GM12878 (cell line): ENCODE data around the gene CD3E. TPM values are rescaled to one million over a fixed set of nuclear protein-coding genes. Genes with fewer than 3 reads are reported as not detected.

Experiments
- ATAC-seq: fragments of 200-7000 bp; cut with Tn5 transposase; 3 replicates; pipeline ENCODE4 v1.9.1; 2020; ENCODE audit warnings: mild to moderate bottlenecking, moderate library complexity
- BruUV-seq: library from RNA; stranded (reverse); fragments of 400-500 nt; replicated peaks from 2 replicates; lab custom pipeline; 2021; lab: Mats Ljungman, UMichigan
- CTCF ChIA-PET: fragments of 300-600 bp; sonication (Branson Sonifier 250); formaldehyde crosslinking; extraction: SDS; loops from one replicate; lab custom pipeline; 2021; ENCODE audit warnings: inconsistent platforms; lab: Yijun Ruan, JAX
- POLR2A ChIA-PET: fragments of 350-600 bp; formaldehyde crosslinking; extraction: SDS; loops from one replicate; lab custom pipeline; 2021; ENCODE audit warnings: inconsistent platforms; lab: Charles Lee
- RAD21 ChIA-PET: fragments of 300-600 bp; sonication (Branson Sonifier 250); formaldehyde crosslinking; loops from one replicate; lab custom pipeline; 2023; ENCODE audit warnings: antibody characterized with exemption; ENCODE audit not compliant: unreplicated experiment; lab: Charles Lee
- SMC1A ChIA-PET: fragments of 300-600 bp; sonication (Branson Sonifier 250); formaldehyde crosslinking; loops from one replicate; lab custom pipeline; 2023; ENCODE audit not compliant: unreplicated experiment, uncharacterized antibody; lab: Charles Lee
- DNase-seq: peaks from one replicate; pipeline ENCODE4 v3.0.0-alpha.2; 2011; ENCODE audit warnings: low read depth, low spot score
- FAIRE-seq: peaks from 3 replicates; lab custom pipeline; 2011; peaks lifted over from hg19 to GRCh38; lab: Jason Lieb, UNC
- H2AFZ ChIP-seq: 2 replicates; pipeline ENCODE4 v1.6.0; 2011; ENCODE audit warnings: low read depth, low read length, control low read depth; ENCODE audit not compliant: control insufficient read depth
- H3K27ac ChIP-seq: 2 replicates; pipeline ENCODE4 v1.5.1; 2011; ENCODE audit warnings: control low read depth; ENCODE audit not compliant: control insufficient read depth, insufficient read depth
- H3K27me3 ChIP-seq, 2 experiments: replicated peaks in 1 of 2; 2 replicates each; pipeline versions ENCODE4 v1.6.0 to v1.6.1; 2011; ENCODE audit warnings: low read length in 1 of 2; ENCODE audit not compliant: control insufficient read depth in 2 of 2, insufficient read depth in 2 of 2
- H3K36me3 ChIP-seq, 2 experiments: 2 replicates each; pipeline ENCODE4 v1.5.1; 2011; ENCODE audit warnings: low read length in 1 of 2; ENCODE audit not compliant: control insufficient read depth in 2 of 2, insufficient read depth in 2 of 2
- H3K4me1 ChIP-seq: 2 replicates; pipeline ENCODE4 v1.6.1; 2011; ENCODE audit warnings: mild to moderate bottlenecking, low read length, moderate library complexity, mixed read lengths; ENCODE audit not compliant: control insufficient read depth, insufficient read depth
- H3K4me2 ChIP-seq: 2 replicates; pipeline ENCODE4 v1.6.0; 2011; ENCODE audit warnings: control low read depth; ENCODE audit not compliant: control insufficient read depth, insufficient read depth
- H3K4me3 ChIP-seq: fragments of 200-600 bp; sonication (generic); 2 replicates; pipeline ENCODE4 v1.5.1; 2016
- H3K79me2 ChIP-seq: 2 replicates; pipeline ENCODE4 v1.6.0; 2011; ENCODE audit warnings: low read length; ENCODE audit not compliant: control insufficient read depth, insufficient read depth
- H3K9ac ChIP-seq: 2 replicates; pipeline ENCODE4 v1.8.0; 2011; ENCODE audit warnings: low read length, control low read depth, mixed read lengths; ENCODE audit not compliant: control insufficient read depth, insufficient read depth
- H3K9me3 ChIP-seq: replicated peaks from 3 replicates; pipeline ENCODE4 v1.5.1; 2011; ENCODE audit warnings: mild to moderate bottlenecking, low read length; ENCODE audit not compliant: control insufficient read depth, insufficient read depth
- H4K20me1 ChIP-seq: 2 replicates; pipeline ENCODE4 v1.6.0; 2011; ENCODE audit not compliant: control insufficient read depth, insufficient read depth
- EED ChIP-seq: sonication (generic); IDR thresholded peaks from 2 replicates; pipeline ENCODE4 v1.6.1; 2016; ENCODE audit warnings: antibody characterized with exemption, low read depth
- HDAC6 ChIP-seq: fragments of 200-600 bp; sonication (generic); IDR thresholded peaks from one replicate; pipeline ENCODE4 v1.8.0; 2017; ENCODE audit warnings: antibody characterized with exemption; ENCODE audit not compliant: unreplicated experiment
- IRF4 ChIP-seq: IDR thresholded peaks from 2 replicates; pipeline ENCODE4 v1.6.1; 2011; ENCODE audit warnings: low read depth, low read length
- MEF2B ChIP-seq: fragments of 450-650 bp; IDR thresholded peaks from 2 replicates; pipeline ENCODE4 v1.6.1; 2018; ENCODE audit warnings: mild to moderate bottlenecking, moderate library complexity; ENCODE audit not compliant: partially characterized antibody, poor library complexity, severe bottlenecking
- MLLT1 ChIP-seq: fragments of 450-650 bp; IDR thresholded peaks from 2 replicates; pipeline ENCODE4 v1.6.1; 2016; ENCODE audit warnings: mild to moderate bottlenecking
- NKRF ChIP-seq: fragments of 450-650 bp; conservative IDR thresholded peaks from 2 replicates; pipeline ENCODE4 v1.6.1; 2017; ENCODE audit warnings: mild to moderate bottlenecking, moderate library complexity
- WGBS: methylation state at CpG from one replicate; pipeline ENCODE4 v1.1.6; 2016; ENCODE audit warnings: low lambda C conversion rate; ENCODE audit not compliant: insufficient replicate concordance, insufficient coverage; ENCODE audit errors: missing lambda C conversion rate; 5-methylcytosine and 5-hydroxymethylcytosine counted together
- in situ Hi-C: fragments of 300-500 bp; cut with MboI; formaldehyde crosslinking; loops from 9 replicates; pipeline ENCODE4 v1.14.3; 2018; ENCODE audit warnings: mixed read lengths
- intact Hi-C: fragments of 100-400 bp; cut with micrococcal nuclease; formaldehyde crosslinking; loops from one replicate; pipeline ENCODE4 v1.14.2; 2022; ENCODE audit not compliant: unreplicated experiment
- polyA plus RNA-seq, 11 experiments: library from polyadenylated mRNA; depleted of rRNA in 4 of 11; unstranded in 6 of 11; stranded (reverse) in 5 of 11; fragments of >200 nt; fragmentation: Nextera tagmentation in 4 of 11; fragmentation: Illumina TruSeq in 1 of 11; extraction: Ambion mirVana in 4 of 11; extraction: Trizol in 1 of 11; gene quantifications; 1 replicate in 1 of 11; 2 replicates in 10 of 11; pipeline versions ENCODE4 v1.2.1 to v1.2.3, GENCODE V29; 2011 to 2016; ENCODE audit warnings: inconsistent platforms in 2 of 11, missing spikeins in 2 of 11, low read depth in 1 of 11
- total RNA-seq, 4 experiments: library from RNA; depleted of rRNA in 3 of 4; stranded (reverse); fragments of >200 nt in 3 of 4; fragmentation: Illumina TruSeq in 1 of 4; extraction: Trizol in 1 of 4; gene quantifications; 2 replicates each; pipeline versions ENCODE4 v1.2.1 to v1.2.3, GENCODE V29; 2013 to 2021

The CD3E gene
- total and polyA plus RNA-seq, 10 of the 15 experiments (the other 5 are each of a cell fraction or from before 2014, with no cell fraction given), result 0.10 to 17.3 (median 3.8) TPM

GRCh38 chr11:118301600-118302195 lies 2.8 kb upstream of the CD3E start:
- FAIRE-seq, result no peak
- in situ Hi-C loops, result no loop called here
- 4% methylated on average over 8 of the region's 8 CpGs for WGBS
- intact Hi-C loops, result no loop called here
- no peak; the same call in 1 of the 3 replicates for ATAC-seq
- no TSS peak for BruUV-seq
- ChIA-PET RAD21 (interaction anchor here (1.4 kb wide), 1 partner anchor 52 kb away, joined by 6 read pairs; no protein-coding TSS in a partner anchor), SMC1A (interaction anchor here (1.1 kb wide), 2 partner anchors 10 to 103 kb away, joined by 3 to 7 read pairs; no protein-coding TSS in a partner anchor), CTCF (interaction anchor here (0.5 to 2.8 kb wide), 8 partner anchors 10 to 230 kb away, joined by 3 to 14 read pairs (median 3); no protein-coding TSS in a partner anchor), POLR2A (interaction anchor here (0.5 to 1.0 kb wide), 3 partner anchors 12 to 124 kb away, joined by 3 to 4 read pairs (median 4); no protein-coding TSS in a partner anchor)
- TF ChIP-seq NKRF (no peak), EED (no peak), MLLT1 (no peak), HDAC6 (no peak), IRF4 (no peak), MEF2B (peak; percentile 15)
- H3K4me2 ChIP-seq, result no peak overlapping the region
- peaks cover 4% of the 10 kb centered on the region; the same call in 1 of the 2 replicates for H3K4me1 ChIP-seq
- no peak for DNase-seq
- no peaks in the 10 kb centered on the region for H4K20me1 ChIP-seq
- H3K9ac ChIP-seq, result no peak overlapping the region
- no peak overlapping the region for H2AFZ ChIP-seq
- no peaks in the 10 kb centered on the region for H3K79me2 ChIP-seq
- H3K27ac ChIP-seq, result no peak overlapping the region
- no peaks in the 10 kb centered on the region for H3K36me3 ChIP-seq
- no peak overlapping the region for H3K4me3 ChIP-seq
- peaks cover 0 to 2% of the 10 kb centered on the region in 2 experiments; a peak in 1 of 4 replicates for H3K27me3 ChIP-seq
- H3K9me3 ChIP-seq, result no peaks in the 10 kb centered on the region; the same call in 2 of the 3 replicates
